GM10847 (cell line): ENCODE data around the gene CEP295NL.

Experiments used
- POLR2A ChIP-seq: IDR thresholded peaks from 2 replicates; pipeline ENCODE4 v1.6.1; 2011; ENCODE audit not compliant: insufficient read length; ENCODE audit errors: extremely low read depth

The CEP295NL gene

GRCh38 chr17:78934681-78935418 is 31.8 kb upstream of the CEP295NL start:
- no peak for TF ChIP-seq POLR2A

GRCh38 chr17:78933959-78934568 is 31.1 kb upstream of the CEP295NL start:
- TF ChIP-seq POLR2A: no peak

GRCh38 chr17:78933025-78933958 is 30.3 kb upstream of the CEP295NL start:
- TF ChIP-seq POLR2A: no peak

GRCh38 chr17:78929908-78930775 is 27.1 kb upstream of the CEP295NL start:
- no peak for TF ChIP-seq POLR2A

- no peak for TF ChIP-seq POLR2A
Observed at GRCh38 chr17:78925662-78926555, 22.9 kb upstream of the CEP295NL start.

- TF ChIP-seq POLR2A: no peak
Observed at GRCh38 chr17:78925234-78925633, 22.2 kb upstream of the CEP295NL start, which contains the start of gene TIMP2. TIMP2 (minus strand) TSS chr17:78925387; CDS start chr17:78925088, 299 bp downstream.

- TF ChIP-seq POLR2A: no peak
Observed at GRCh38 chr17:78924481-78925151, 21.6 kb upstream of the CEP295NL start.

GRCh38 chr17:78923660-78924453 is 20.9 kb upstream of the CEP295NL start:
- TF ChIP-seq POLR2A: no peak

GRCh38 chr17:78922816-78923498 is 20.0 kb upstream of the CEP295NL start:
- no peak for TF ChIP-seq POLR2A

GRCh38 chr17:78921437-78921971 is 18.5 kb upstream of the CEP295NL start:
- TF ChIP-seq POLR2A: no peak

GRCh38 chr17:78920528-78920927 is 17.5 kb upstream of the CEP295NL start:
- TF ChIP-seq POLR2A: no peak
